CD4-positive, CD25-positive, alpha-beta regulatory T cell (primary cell): ENCODE measurements around the gene NXN. TPM values are rescaled to one million over a fixed set of nuclear protein-coding genes. Genes with fewer than 3 reads are reported as not detected.
"Not testable (repeated sequence)": the region's sequence is repeated elsewhere in the genome, so short reads cannot be mapped to it uniquely, and the experiment has no call there.

ENCODE experiments used
- ATAC-seq, 2 donors: fragments of 150-1000 bp; cut with Tn5 transposase; one replicate each; pipeline ENCODE4 v1.10.0; 2021; ENCODE audit warnings: low read depth in 2 of 2, moderate number of reproducible peaks in 2 of 2, moderate library complexity in 1 of 2
- DNase-seq, 3 donors: peaks; one replicate each; pipeline versions ENCODE4 v3.0.0 to v3.0.0-alpha.2; 2012 to 2022; ENCODE audit warnings: mixed read lengths in 1 of 3
- H3K27ac ChIP-seq: one replicate; pipeline ENCODE4 v1.7.0; 2013; ENCODE audit warnings: mild to moderate bottlenecking, low read length; ENCODE audit not compliant: insufficient read depth, poor library complexity, severe bottlenecking
- H3K27me3 ChIP-seq: one replicate; pipeline ENCODE4 v1.7.0; 2013; ENCODE audit warnings: low read length; ENCODE audit not compliant: control insufficient read depth, insufficient read depth
- H3K36me3 ChIP-seq: one replicate; pipeline ENCODE4 v1.7.0; 2013; ENCODE audit warnings: mild to moderate bottlenecking, low read length, moderate library complexity; ENCODE audit not compliant: control insufficient read depth, insufficient read depth
- H3K4me1 ChIP-seq: 2 replicates; pipeline ENCODE4 v1.7.0; 2013; ENCODE audit warnings: mild to moderate bottlenecking, low read length; ENCODE audit not compliant: insufficient read depth, control insufficient read depth, poor library complexity, severe bottlenecking
- H3K4me3 ChIP-seq: one replicate; pipeline ENCODE4 v1.7.0; 2013; ENCODE audit warnings: low read depth, mild to moderate bottlenecking, low read length, moderate library complexity
- H3K9me3 ChIP-seq, 2 experiments: 1 replicate in 1 of 2; 2 replicates in 1 of 2; pipeline ENCODE4 v1.7.0; 2013; ENCODE audit warnings: low read length in 2 of 2, mild to moderate bottlenecking in 1 of 2, moderate library complexity in 1 of 2; ENCODE audit not compliant: control insufficient read depth in 2 of 2
- H3K27ac Mint-ChIP-seq, 3 donors: one replicate each; pipeline ENCODE4 v1.8.0; 2020 to 2022; ENCODE audit warnings: mild to moderate bottlenecking in 3 of 3, mixed read lengths in 3 of 3, moderate library complexity in 2 of 3
- H3K27me3 Mint-ChIP-seq: one replicate; pipeline ENCODE4 v1.8.0; 2022; ENCODE audit warnings: mild to moderate bottlenecking, mixed read lengths
- H3K36me3 Mint-ChIP-seq: one replicate; pipeline ENCODE4 v1.8.0; 2020; ENCODE audit warnings: mixed read lengths
- H3K4me1 Mint-ChIP-seq, 4 donors: one replicate each; pipeline ENCODE4 v1.8.0; 2020 to 2022; ENCODE audit warnings: mixed read lengths in 4 of 4, mild to moderate bottlenecking in 1 of 4
- H3K4me3 Mint-ChIP-seq, 4 donors: one replicate each; pipeline ENCODE4 v1.8.0; 2020 to 2022; ENCODE audit warnings: mild to moderate bottlenecking in 4 of 4, mixed read lengths in 4 of 4, moderate library complexity in 3 of 4
- H3K9me3 Mint-ChIP-seq, 7 donors: one replicate each; pipeline ENCODE4 v1.8.0; 2020 to 2022; ENCODE audit warnings: mixed read lengths in 7 of 7, mild to moderate bottlenecking in 3 of 7, moderate library complexity in 2 of 7
- polyA plus RNA-seq, 4 donors: library from polyadenylated mRNA; unstranded; fragments of 300-500 nt; fragmentation: Illumina TruSeq; gene quantifications; one replicate each; pipeline ENCODE4 v1.2.3, GENCODE V29; 2021
- total RNA-seq: library from RNA; stranded (reverse); gene quantifications from one replicate; pipeline ENCODE4 v1.2.3, GENCODE V29; 2022

Gene NXN
- total and polyA plus RNA-seq, 5 donors from 2014 or later, result 0.44 to 0.89 (median 0.65) TPM

DNA sequence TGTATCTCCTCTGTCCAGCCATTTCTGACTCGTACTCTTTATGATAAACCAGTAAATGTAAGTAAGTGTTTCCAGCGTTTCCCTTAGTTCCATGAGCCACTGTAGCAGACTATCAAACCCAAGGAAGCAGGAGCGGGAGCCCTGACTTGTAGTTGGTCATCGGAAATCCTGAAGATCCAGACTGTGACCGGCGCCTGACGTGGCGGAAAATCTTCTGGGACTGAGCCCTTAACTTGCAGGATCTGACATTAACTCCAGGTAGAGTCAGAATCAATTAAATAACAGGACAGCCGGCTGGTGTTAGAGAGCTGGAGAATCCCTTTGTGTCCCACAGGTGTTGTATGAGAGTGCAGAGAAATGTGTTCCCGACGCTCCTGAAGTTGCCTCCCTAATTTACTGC, 201.5 kb downstream of the NXN start:
- Mint-ChIP-seq H3K27ac (no peak overlapping the region), H3K27me3 (peaks cover 9% of the 10 kb centered on the region), H3K4me1 (peaks cover 4 to 37% (median 27%) of the 10 kb centered on the region in 4 donors), H3K36me3 (peaks cover 26% of the 10 kb centered on the region), H3K4me3 (peak overlapping the region in 1 of 4 donors; percentile 67), H3K9me3 (no peaks in the 10 kb centered on the region)
- H3K27me3 ChIP-seq, result no peaks in the 10 kb centered on the region
- H3K27ac ChIP-seq, result no peak overlapping the region
- no peaks in the 10 kb centered on the region for H3K9me3 ChIP-seq
- DNase-seq (no peak), ATAC-seq (no peak)
- H3K4me1 ChIP-seq, result peaks cover 21% of the 10 kb centered on the region
- H3K36me3 ChIP-seq, result peaks cover 51% of the 10 kb centered on the region
- no peak overlapping the region for H3K4me3 ChIP-seq

DNA sequence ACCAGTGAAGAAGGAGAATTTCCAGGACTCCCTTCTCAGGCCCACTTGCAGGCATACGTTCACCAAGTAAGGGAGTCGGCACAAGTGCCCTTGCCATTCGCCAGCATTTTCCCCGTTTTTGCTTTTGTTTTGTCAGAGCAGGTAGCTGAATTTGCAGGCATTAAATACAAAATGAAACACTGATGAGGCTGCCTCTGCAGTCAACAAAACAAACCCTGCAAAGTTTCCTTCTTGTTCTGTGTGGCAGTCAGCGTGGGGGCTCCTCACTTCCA, 205.3 kb downstream of the NXN start:
- no peaks in the 10 kb centered on the region for H3K4me1 ChIP-seq
- H3K36me3 Mint-ChIP-seq, result peaks cover 49% of the 10 kb centered on the region
- no peak overlapping the region for H3K27ac Mint-ChIP-seq
- H3K4me3 ChIP-seq, result no peak overlapping the region
- H3K27ac ChIP-seq, result no peak overlapping the region
- no peaks in the 10 kb centered on the region for H3K27me3 Mint-ChIP-seq
- no peaks in the 10 kb centered on the region for H3K27me3 ChIP-seq
- H3K4me1 Mint-ChIP-seq, result peaks cover 5 to 19% (median 12%) of the 10 kb centered on the region in 4 donors
- H3K36me3 ChIP-seq, result peaks cover 85% of the 10 kb centered on the region
- DNase-seq (no peak), ATAC-seq (no peak)
- H3K4me3 Mint-ChIP-seq, result no peak overlapping the region
- H3K9me3 ChIP-seq, result no peaks in the 10 kb centered on the region
- H3K9me3 Mint-ChIP-seq, result no peaks in the 10 kb centered on the region

DNA sequence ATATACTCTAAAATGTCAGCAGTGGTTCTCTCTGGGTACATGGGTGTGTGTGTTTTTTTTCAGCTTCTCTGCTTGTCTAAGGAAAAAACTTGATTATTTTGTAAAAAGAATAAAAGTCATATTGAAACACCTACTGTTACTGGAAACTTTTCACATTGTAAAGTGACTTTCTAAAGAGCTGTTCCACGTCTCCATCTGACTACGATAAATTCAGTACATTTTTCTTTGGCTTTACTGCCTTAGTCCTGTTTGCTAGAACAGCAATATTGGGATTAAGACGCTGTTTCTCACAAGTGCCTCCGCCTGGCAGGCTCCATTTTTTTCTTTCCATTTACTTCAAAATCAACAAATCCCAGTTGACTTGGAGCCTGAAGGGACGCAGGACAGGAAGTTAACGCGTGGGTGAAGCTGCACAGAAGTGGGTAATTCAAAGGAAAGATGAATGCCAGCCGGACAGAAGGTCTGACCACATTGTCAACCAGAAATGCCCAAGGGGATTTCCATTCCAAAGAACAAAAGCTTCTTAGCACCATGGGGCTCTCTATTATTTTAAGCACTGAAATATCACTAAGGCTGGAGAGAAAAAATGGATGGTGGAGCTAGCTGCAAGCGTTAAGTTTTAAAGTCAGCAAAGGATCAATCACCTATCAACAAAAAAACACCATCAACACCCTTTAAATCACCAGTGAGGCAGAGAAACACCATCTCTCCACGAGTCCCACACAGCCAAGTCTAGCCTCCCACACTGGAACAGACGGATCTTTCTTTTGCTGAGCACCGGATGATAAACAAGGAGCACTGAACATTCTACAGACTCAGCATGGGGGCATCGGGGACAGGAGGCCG, 205.9 kb downstream of the NXN start:
- H3K4me1 ChIP-seq, result no peaks in the 10 kb centered on the region
- H3K4me3 Mint-ChIP-seq, result no peak overlapping the region
- H3K27ac Mint-ChIP-seq, result peak overlapping the region in 1 of 3 donors; percentile 47

DNA sequence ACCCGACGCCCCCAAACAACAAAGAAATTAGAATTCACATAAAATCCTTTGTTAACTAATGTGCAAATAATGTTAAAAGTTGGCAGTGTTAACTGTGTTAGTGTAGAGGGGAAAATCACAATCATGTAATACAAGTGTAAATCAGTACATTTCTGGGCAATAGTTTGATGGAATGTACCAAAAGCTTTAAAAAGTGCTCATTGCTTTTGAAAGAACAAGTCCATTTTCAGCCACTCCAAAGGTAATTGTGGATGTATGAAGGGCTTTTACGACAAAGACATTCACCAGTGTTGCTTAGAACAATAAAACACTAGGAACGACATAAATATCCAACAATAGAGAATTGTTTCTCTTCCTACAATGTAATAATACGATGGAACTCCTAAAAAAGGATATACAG, 206.6 kb downstream of the NXN start:
- no peak overlapping the region for H3K27ac Mint-ChIP-seq
- Histone ChIP-seq H3K36me3 (peaks cover 84% of the 10 kb centered on the region), H3K27ac (no peak overlapping the region), H3K4me3 (no peak overlapping the region), H3K4me1 (no peaks in the 10 kb centered on the region), H3K27me3 (no peaks in the 10 kb centered on the region), H3K9me3 (no peaks in the 10 kb centered on the region)
- no peak overlapping the region for H3K4me3 Mint-ChIP-seq
- H3K27me3 Mint-ChIP-seq, result no peaks in the 10 kb centered on the region
- peaks cover 55% of the 10 kb centered on the region for H3K36me3 Mint-ChIP-seq
- DNase-seq (no peak), ATAC-seq (no peak)
- peaks cover 5 to 14% (median 11%) of the 10 kb centered on the region in 4 donors for H3K4me1 Mint-ChIP-seq
- H3K9me3 Mint-ChIP-seq, result no peaks in the 10 kb centered on the region

More for the DNA sequence above, 205.9 kb downstream of the NXN start:
- peaks cover 54% of the 10 kb centered on the region for H3K36me3 Mint-ChIP-seq
- Histone ChIP-seq H3K36me3 (peaks cover 91% of the 10 kb centered on the region), H3K27ac (no peak overlapping the region), H3K4me3 (no peak overlapping the region), H3K9me3 (no peaks in the 10 kb centered on the region), H3K27me3 (no peaks in the 10 kb centered on the region)
- H3K9me3 Mint-ChIP-seq, result no peaks in the 10 kb centered on the region
- no peak for DNase-seq
- no peaks in the 10 kb centered on the region for H3K27me3 Mint-ChIP-seq
- no peak for ATAC-seq
- H3K4me1 Mint-ChIP-seq, result peaks cover 5 to 19% (median 12%) of the 10 kb centered on the region in 4 donors

DNA sequence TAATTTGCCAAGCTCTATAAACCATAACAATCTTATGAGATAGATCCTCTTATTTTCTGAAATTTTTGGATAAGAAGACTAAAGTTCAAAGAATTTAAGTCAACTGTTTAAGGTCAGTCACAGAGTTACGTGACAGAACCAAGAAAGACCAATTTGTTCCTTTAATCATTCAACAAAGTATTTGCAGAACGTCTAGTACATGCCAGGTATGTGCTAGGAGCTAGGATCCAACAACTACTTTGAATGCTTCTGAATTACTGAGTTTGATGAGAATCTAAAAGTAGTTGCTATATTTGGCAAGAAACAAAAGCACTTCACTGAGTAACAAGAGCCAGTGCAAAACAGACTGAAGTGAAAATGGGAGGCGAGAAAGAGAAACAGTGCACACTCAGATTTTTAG, 212.5 kb downstream of the NXN start:
- Histone ChIP-seq H3K4me3 (no peak overlapping the region), H3K9me3 (no peaks in the 10 kb centered on the region), H3K27ac (no peak overlapping the region), H3K27me3 (no peaks in the 10 kb centered on the region), H3K36me3 (peaks cover 64% of the 10 kb centered on the region), H3K4me1 (no peaks in the 10 kb centered on the region)
- no peaks in the 10 kb centered on the region for H3K9me3 Mint-ChIP-seq
- peaks cover 0 to 5% (median under 1%) of the 10 kb centered on the region in 4 donors for H3K4me1 Mint-ChIP-seq
- ATAC-seq (no peak), DNase-seq (no peak)
- no peak overlapping the region for H3K4me3 Mint-ChIP-seq
- H3K27me3 Mint-ChIP-seq, result no peaks in the 10 kb centered on the region
- H3K27ac Mint-ChIP-seq, result no peak overlapping the region
- H3K36me3 Mint-ChIP-seq, result peaks cover 42% of the 10 kb centered on the region

DNA sequence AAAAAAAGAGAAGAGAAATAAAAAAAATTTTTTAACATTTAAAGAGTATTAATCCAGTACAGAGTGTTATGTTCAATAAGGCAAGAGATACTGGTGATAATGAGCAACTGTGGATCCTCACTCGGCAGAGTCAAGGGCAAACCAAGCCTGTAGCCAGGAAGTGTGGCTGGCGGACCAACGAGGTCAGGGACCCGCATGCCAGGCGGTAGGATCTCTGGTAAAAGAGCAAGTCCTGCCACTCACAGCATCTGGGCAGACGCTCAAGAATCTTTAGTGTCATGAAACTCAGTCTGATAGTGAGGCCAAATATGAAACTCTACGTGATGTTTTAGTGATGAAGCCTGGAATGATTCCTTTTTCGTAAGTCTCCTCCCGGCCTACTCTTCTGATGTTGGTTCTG, 219.2 kb downstream of the NXN start:
- peaks cover 24% of the 10 kb centered on the region for H3K36me3 Mint-ChIP-seq
- Histone ChIP-seq H3K4me1 (no peaks in the 10 kb centered on the region), H3K4me3 (no peak overlapping the region), H3K9me3 (no peaks in the 10 kb centered on the region), H3K36me3 (peaks cover 46% of the 10 kb centered on the region), H3K27ac (no peak overlapping the region), H3K27me3 (no peaks in the 10 kb centered on the region)
- no peaks in the 10 kb centered on the region for H3K27me3 Mint-ChIP-seq
- H3K27ac Mint-ChIP-seq, result no peak overlapping the region
- ATAC-seq (no peak), DNase-seq (no peak)
- no peaks in the 10 kb centered on the region for H3K9me3 Mint-ChIP-seq
- no peaks in the 10 kb centered on the region for H3K4me1 Mint-ChIP-seq
- peak overlapping the region in 1 of 4 donors; percentile 43 for H3K4me3 Mint-ChIP-seq

DNA sequence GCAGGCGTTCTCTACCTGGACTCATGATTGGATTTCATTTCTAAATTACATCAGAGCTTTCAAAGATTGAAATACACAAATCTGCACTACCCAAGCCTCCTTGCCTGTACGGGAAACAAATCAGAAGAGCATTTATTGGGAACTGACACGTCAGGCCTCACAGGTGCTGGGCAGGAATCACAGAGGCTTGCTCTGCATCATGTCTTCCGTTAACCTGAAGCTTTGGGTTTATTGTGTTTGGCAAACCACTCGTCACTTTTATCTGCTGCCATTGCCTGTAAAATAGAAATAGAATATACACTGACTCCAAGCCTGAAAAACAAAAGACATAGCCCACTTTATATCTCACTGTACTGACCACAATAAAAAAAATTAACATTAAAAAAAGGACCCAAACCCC, 219.6 kb downstream of the NXN start:
- Histone ChIP-seq H3K4me3 (no peak overlapping the region), H3K27ac (no peak overlapping the region), H3K36me3 (peaks cover 42% of the 10 kb centered on the region), H3K9me3 (no peaks in the 10 kb centered on the region), H3K27me3 (no peaks in the 10 kb centered on the region), H3K4me1 (no peaks in the 10 kb centered on the region)
- Mint-ChIP-seq H3K27me3 (no peaks in the 10 kb centered on the region), H3K36me3 (peaks cover 20% of the 10 kb centered on the region), H3K4me3 (no peak overlapping the region), H3K4me1 (no peaks in the 10 kb centered on the region), H3K9me3 (no peaks in the 10 kb centered on the region), H3K27ac (peak overlapping the region in 1 of 3 donors; percentile 29)
- ATAC-seq (no peak), DNase-seq (no peak)

DNA sequence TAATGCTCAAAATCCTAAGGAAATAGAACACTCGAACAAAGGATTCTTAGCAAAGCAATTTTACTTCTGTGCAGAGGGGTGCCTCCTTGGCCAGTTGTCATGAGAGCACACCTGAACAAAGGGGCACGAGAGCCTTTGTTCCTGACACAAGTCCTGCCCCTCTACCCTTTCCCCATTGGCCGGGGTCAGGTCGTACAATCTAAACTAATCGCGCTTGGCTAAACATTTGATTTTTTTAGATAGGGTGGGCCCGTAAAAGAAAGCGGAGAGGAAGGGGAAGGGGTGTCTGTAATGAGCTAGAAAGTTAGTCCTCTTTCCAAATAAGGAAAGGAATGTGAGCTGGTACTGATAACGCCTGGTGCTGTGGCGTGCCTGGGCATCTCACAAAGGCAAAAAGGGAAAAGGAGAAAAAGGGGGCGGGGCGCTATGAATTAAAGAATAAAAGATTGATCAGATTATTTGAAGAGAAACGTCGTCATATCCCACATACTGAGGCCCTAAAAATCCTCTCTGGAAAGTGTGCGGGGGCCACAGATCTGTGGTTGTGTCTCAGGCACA, 223.5 kb downstream of the NXN start:
- H3K36me3 ChIP-seq, result peaks cover 17% of the 10 kb centered on the region
- H3K27me3 Mint-ChIP-seq, H3K9me3 Mint-ChIP-seq, DNase-seq, H3K9me3 ChIP-seq, H3K36me3 Mint-ChIP-seq, H3K4me3 ChIP-seq, ATAC-seq, H3K27me3 ChIP-seq: not testable (repeated sequence)
- peak overlapping the region; percentile 23 for H3K27ac ChIP-seq
- peaks cover 13% of the 10 kb centered on the region for H3K4me1 ChIP-seq
- Mint-ChIP-seq H3K4me3 (peak overlapping the region in 2 of 4 donors; percentile 48 to 55), H3K27ac (peak overlapping the region in 1 of 3 donors; percentile 54), H3K4me1 (peaks cover 6 to 13% (median 6%) of the 10 kb centered on the region in 4 donors)
